Endothelial cell of umbilical vein (primary cell): ENCODE data around the gene PAPPA. TPM values are rescaled to one million over a fixed set of nuclear protein-coding genes. Genes with fewer than 3 reads are reported as not detected.

ENCODE experiments used
- BruUV-seq: library from RNA; stranded (reverse); fragments of 400-500 nt; replicated peaks from 2 replicates; lab custom pipeline; 2021; lab: Mats Ljungman, UMichigan
- CTCF ChIA-PET: fragments of 300-600, 350-600 bp; sonication (Branson Sonifier 250); formaldehyde crosslinking; loops from one replicate; lab custom pipeline; 2021; ENCODE audit warnings: antibody characterized with exemption, inconsistent platforms; lab: Charles Lee
- POLR2A ChIA-PET: fragments of 300-600, 350-600 bp; sonication (Branson Sonifier 250); formaldehyde crosslinking; loops from one replicate; lab custom pipeline; 2021; ENCODE audit warnings: antibody characterized with exemption, inconsistent platforms; lab: Charles Lee
- DNase-seq: peaks from one replicate; pipeline ENCODE4 v3.0.0-alpha.2; 2011; ENCODE audit warnings: low read depth, low spot score
- FAIRE-seq: peaks from 2 replicates; lab custom pipeline; 2011; peaks lifted over from hg19 to GRCh38; lab: Jason Lieb, UNC
- H2AFZ ChIP-seq: 2 replicates; pipeline ENCODE4 v1.6.0; 2012; ENCODE audit warnings: low read depth, low read length, control low read depth, inconsistent platforms
- H3K27ac ChIP-seq: 2 replicates; pipeline ENCODE4 v1.5.1; 2011; ENCODE audit warnings: low read depth, mild to moderate bottlenecking, control low read depth, low read length, moderate library complexity; ENCODE audit not compliant: insufficient read depth
- H3K27me3 ChIP-seq, 2 experiments: 2 replicates each; pipeline versions ENCODE4 v1.6.0 to v1.6.1; 2011; ENCODE audit warnings: low read length in 2 of 2, mixed read lengths in 1 of 2; ENCODE audit not compliant: control insufficient read depth in 2 of 2, insufficient read depth in 2 of 2
- H3K36me3 ChIP-seq, 2 experiments: 2 replicates in 1 of 2; 3 replicates in 1 of 2; pipeline ENCODE4 v1.5.1; 2011; ENCODE audit warnings: low read length in 2 of 2, mild to moderate bottlenecking in 1 of 2, moderate library complexity in 1 of 2; ENCODE audit not compliant: control insufficient read depth in 2 of 2, insufficient read depth in 2 of 2; ENCODE audit errors: extremely low read depth in 1 of 2
- H3K4me1 ChIP-seq: 3 replicates; pipeline ENCODE4 v1.5.1; 2011; ENCODE audit warnings: mild to moderate bottlenecking, low read length; ENCODE audit not compliant: control insufficient read depth, insufficient read depth; ENCODE audit errors: extremely low read depth
- H3K4me2 ChIP-seq: 2 replicates; pipeline ENCODE4 v1.6.1; 2011; ENCODE audit warnings: low read length, control low read depth, mixed read lengths; ENCODE audit not compliant: insufficient read depth
- H3K4me3 ChIP-seq, 3 experiments: fragments of 200-600 bp in 1 of 3; sonication (generic), shearing (Covaris generic) in 1 of 3; replicated peaks in 1 of 3; 2 replicates each; pipeline ENCODE4 v1.5.1; 2011 to 2016; ENCODE audit warnings: control low read depth in 3 of 3, low read length in 3 of 3, mild to moderate bottlenecking in 2 of 3, inconsistent platforms in 1 of 3, low read depth in 1 of 3, moderate library complexity in 1 of 3; ENCODE audit not compliant: insufficient read depth in 1 of 3
- H3K79me2 ChIP-seq: 2 replicates; pipeline ENCODE4 v1.6.0; 2012; ENCODE audit warnings: low read length, inconsistent platforms; ENCODE audit not compliant: control insufficient read depth, insufficient read depth
- H3K9ac ChIP-seq: replicated peaks from 2 replicates; pipeline ENCODE3; 2011; ENCODE audit warnings: low read length, control low read depth; ENCODE audit not compliant: insufficient read depth; ENCODE audit errors: extremely low read depth
- H3K9me1 ChIP-seq: replicated peaks from 3 replicates; pipeline ENCODE4 v1.6.0; 2011; ENCODE audit warnings: mild to moderate bottlenecking, low read length; ENCODE audit not compliant: control insufficient read depth, insufficient read depth; ENCODE audit errors: extremely low read depth
- H3K9me3 ChIP-seq: replicated peaks from 2 replicates; pipeline ENCODE4 v1.5.1; 2012; ENCODE audit warnings: low read length, inconsistent platforms; ENCODE audit not compliant: control insufficient read depth, insufficient read depth
- H4K20me1 ChIP-seq: replicated peaks from 2 replicates; pipeline ENCODE3; 2011; ENCODE audit warnings: mild to moderate bottlenecking, low read length; ENCODE audit not compliant: control insufficient read depth, insufficient read depth; ENCODE audit errors: extremely low read depth
- EZH2 ChIP-seq: IDR thresholded peaks from 2 replicates; pipeline ENCODE4 v1.6.1; 2012; ENCODE audit warnings: borderline replicate concordance, low read depth, mild to moderate bottlenecking, moderate library complexity, low read length, inconsistent platforms; ENCODE audit not compliant: severe bottlenecking
- FOS ChIP-seq: IDR thresholded peaks from 2 replicates; pipeline ENCODE4 v1.6.1; 2011; ENCODE audit warnings: mild to moderate bottlenecking, low read length, moderate library complexity, borderline replicate concordance; ENCODE audit not compliant: insufficient read depth
- GATA2 ChIP-seq: IDR thresholded peaks from 2 replicates; pipeline ENCODE4 v1.7.0; 2011; ENCODE audit warnings: low read depth, mild to moderate bottlenecking, moderate library complexity, mixed read lengths, low read length; ENCODE audit not compliant: insufficient read length, insufficient read depth
- JUN ChIP-seq: IDR thresholded peaks from 2 replicates; pipeline ENCODE4 v1.6.1; 2011; ENCODE audit warnings: borderline replicate concordance, low read depth; ENCODE audit not compliant: insufficient read length, insufficient read depth
- MYC ChIP-seq: IDR thresholded peaks from one replicate; pipeline ENCODE4 v1.6.1; 2011; ENCODE audit warnings: mild to moderate bottlenecking, low read depth, low read length
- POLR2A ChIP-seq: IDR thresholded peaks from 2 replicates; pipeline ENCODE4 v1.6.1; 2012; ENCODE audit warnings: low read depth, mild to moderate bottlenecking, control low read depth, low read length
- POLR2AphosphoS5 ChIP-seq: IDR thresholded peaks from 2 replicates; pipeline ENCODE4 v1.6.1; 2012; ENCODE audit warnings: low read depth, mild to moderate bottlenecking, control low read depth, low read length, moderate library complexity; ENCODE audit not compliant: insufficient read depth
- dilution Hi-C: fragments of 300-500 bp; cut with MboI; formaldehyde crosslinking; loops from one replicate; pipeline ENCODE4 v1.15.0; 2019; ENCODE audit warnings: low sequenced_read_pairs; ENCODE audit not compliant: extremely low pct_ligation_motif_present
- intact Hi-C: fragments of 100-400 bp; cut with micrococcal nuclease; formaldehyde crosslinking; loops from one replicate; pipeline ENCODE4 v1.10.0; 2022
- polyA plus RNA-seq, 4 experiments: library from polyadenylated mRNA; depleted of rRNA in 3 of 4; stranded (reverse) in 3 of 4; unstranded in 1 of 4; fragments of >200 nt; gene quantifications; 2 replicates each; pipeline versions ENCODE4 v1.2.1 to v1.2.3, GENCODE V29; 2011 to 2012; ENCODE audit warnings: missing spikeins in 1 of 4
- total RNA-seq: library from RNA; stranded (reverse); gene quantifications from 2 replicates; pipeline ENCODE4 v1.2.3, GENCODE V29; 2021
- TF ChIP-seq, protein P1 (sequence below), 2 donors: IDR thresholded peaks; 1 replicate in 1 of 2; 2 replicates in 1 of 2; pipeline ENCODE4 v1.5.1; 2011; ENCODE audit warnings: low read length in 2 of 2, mild to moderate bottlenecking in 2 of 2, moderate library complexity in 2 of 2, control low read depth in 1 of 2, inconsistent platforms in 1 of 2, low read depth in 1 of 2; ENCODE audit not compliant: insufficient read depth in 1 of 2; ENCODE audit errors: extremely low read depth in 1 of 2
- TF ChIP-seq, protein P2 (sequence below): IDR thresholded peaks from 2 replicates; pipeline ENCODE4 v1.6.1; 2011; ENCODE audit not compliant: insufficient read depth, insufficient read length

The PAPPA gene
- total and polyA plus RNA-seq, 2 donors (not counting 3 experiments of a cell fraction or from before 2014, with no cell fraction given) = 0.13 to 0.41 TPM

DNA sequence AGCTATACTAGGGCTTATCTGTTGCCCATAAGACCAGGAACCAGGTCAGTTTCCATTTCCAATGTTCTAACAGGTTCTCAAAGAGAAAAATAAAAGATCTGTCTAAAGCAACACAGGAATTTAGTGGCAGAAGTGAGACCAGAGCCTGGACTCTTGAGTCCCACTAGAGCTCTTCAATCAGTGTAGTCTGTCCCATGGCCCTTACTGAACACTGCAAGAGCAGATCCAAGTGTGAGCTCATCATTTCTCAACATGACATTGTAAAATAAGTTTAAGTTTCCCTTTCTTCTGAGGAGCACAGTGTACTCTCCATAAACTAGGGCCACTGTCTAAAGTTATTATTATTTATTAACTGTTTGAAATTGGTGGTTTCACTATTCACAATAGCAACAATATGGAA lies 8.6 kb upstream of the PAPPA start:
- dilution Hi-C loops = no loop called here
- BruUV-seq = no TSS peak
- H3K4me2 ChIP-seq = no peak overlapping the region
- H4K20me1 ChIP-seq = no peaks in the 10 kb centered on the region
- intact Hi-C loops = no loop called here
- no peak overlapping the region for H3K9ac ChIP-seq
- no peaks in the 10 kb centered on the region for H3K27me3 ChIP-seq
- H3K4me1 ChIP-seq = no peaks in the 10 kb centered on the region
- TF ChIP-seq MYC (no peak), GATA2 (no peak), POLR2AphosphoS5 (no peak), JUN (no peak), EZH2 (no peak), FOS (no peak), POLR2A (no peak)
- TF ChIP-seq, protein P1, sequence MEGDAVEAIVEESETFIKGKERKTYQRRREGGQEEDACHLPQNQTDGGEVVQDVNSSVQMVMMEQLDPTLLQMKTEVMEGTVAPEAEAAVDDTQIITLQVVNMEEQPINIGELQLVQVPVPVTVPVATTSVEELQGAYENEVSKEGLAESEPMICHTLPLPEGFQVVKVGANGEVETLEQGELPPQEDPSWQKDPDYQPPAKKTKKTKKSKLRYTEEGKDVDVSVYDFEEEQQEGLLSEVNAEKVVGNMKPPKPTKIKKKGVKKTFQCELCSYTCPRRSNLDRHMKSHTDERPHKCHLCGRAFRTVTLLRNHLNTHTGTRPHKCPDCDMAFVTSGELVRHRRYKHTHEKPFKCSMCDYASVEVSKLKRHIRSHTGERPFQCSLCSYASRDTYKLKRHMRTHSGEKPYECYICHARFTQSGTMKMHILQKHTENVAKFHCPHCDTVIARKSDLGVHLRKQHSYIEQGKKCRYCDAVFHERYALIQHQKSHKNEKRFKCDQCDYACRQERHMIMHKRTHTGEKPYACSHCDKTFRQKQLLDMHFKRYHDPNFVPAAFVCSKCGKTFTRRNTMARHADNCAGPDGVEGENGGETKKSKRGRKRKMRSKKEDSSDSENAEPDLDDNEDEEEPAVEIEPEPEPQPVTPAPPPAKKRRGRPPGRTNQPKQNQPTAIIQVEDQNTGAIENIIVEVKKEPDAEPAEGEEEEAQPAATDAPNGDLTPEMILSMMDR (IDR thresholded peaks at IDR 0.05; ENCODE audit: extremely low read depth in 1 of 2, insufficient read depth in 1 of 2, low read depth in 1 of 2, low read length in 2 of 2) = no peak
- TF ChIP-seq, protein P2, sequence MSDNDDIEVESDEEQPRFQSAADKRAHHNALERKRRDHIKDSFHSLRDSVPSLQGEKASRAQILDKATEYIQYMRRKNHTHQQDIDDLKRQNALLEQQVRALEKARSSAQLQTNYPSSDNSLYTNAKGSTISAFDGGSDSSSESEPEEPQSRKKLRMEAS = no peak
- no peaks in the 10 kb centered on the region for H3K79me2 ChIP-seq
- ChIA-PET POLR2A (no interaction called here), CTCF (no interaction called here)
- H3K4me3 ChIP-seq = no peak overlapping the region
- no peak overlapping the region for H2AFZ ChIP-seq
- H3K9me1 ChIP-seq = no peaks in the 10 kb centered on the region
- DNase-seq (no peak), FAIRE-seq (no peak)
- H3K9me3 ChIP-seq = no peaks in the 10 kb centered on the region
- H3K27ac ChIP-seq = no peak overlapping the region
- no peaks in the 10 kb centered on the region for H3K36me3 ChIP-seq
